Measurements from ENCODE around the gene CXorf38. TPM values are rescaled to one million over a fixed set of nuclear protein-coding genes. Genes with fewer than 3 reads are reported as not detected.

Gene CXorf38
- total and polyA plus RNA-seq, 5 donors = 3.1 to 8.3 (median 6.1) TPM

DNA sequence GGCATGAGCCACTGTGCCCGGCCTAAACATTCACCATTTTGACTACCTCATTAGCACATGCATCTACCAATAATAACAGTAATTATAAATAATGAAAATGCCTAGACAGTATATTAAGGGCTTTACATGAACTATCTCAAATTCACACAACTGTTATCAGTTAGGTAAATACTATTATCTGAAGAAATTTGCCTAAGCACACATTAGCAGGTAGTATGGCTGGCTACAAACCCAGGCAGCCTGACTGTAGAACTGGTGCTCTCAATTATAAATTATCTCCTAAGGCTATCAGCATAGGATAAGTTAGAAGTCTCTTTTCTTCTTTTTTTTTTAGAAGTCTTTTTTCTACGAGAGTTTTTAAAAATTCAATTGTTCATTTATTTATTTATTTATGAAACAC, 14.1 kb upstream of the CXorf38 start:
- Histone ChIP-seq H3K4me3 (ENCODE audit: low read length) (no peak overlapping the region), H3K27me3 (ENCODE audit: control insufficient read depth, insufficient read depth) (no peaks in the 10 kb centered on the region), H3K27ac (ENCODE audit: low read length) (no peak overlapping the region), H3K9me3 (ENCODE audit: control insufficient read depth, low read length) (no peaks in the 10 kb centered on the region), H3K4me1 (ENCODE audit: control insufficient read depth, insufficient read depth, low read length) (no peaks in the 10 kb centered on the region)
- DNase-seq (no peak), ATAC-seq (no peak)
- 88% methylated on average over 2 of the region's 2 CpGs for WGBS
- intact Hi-C loops (cut with DNase I) = loop anchor here in 1 of 4 donors (10.0 kb wide), 1 partner anchor 133 kb away; no protein-coding TSS in a partner anchor

DNA sequence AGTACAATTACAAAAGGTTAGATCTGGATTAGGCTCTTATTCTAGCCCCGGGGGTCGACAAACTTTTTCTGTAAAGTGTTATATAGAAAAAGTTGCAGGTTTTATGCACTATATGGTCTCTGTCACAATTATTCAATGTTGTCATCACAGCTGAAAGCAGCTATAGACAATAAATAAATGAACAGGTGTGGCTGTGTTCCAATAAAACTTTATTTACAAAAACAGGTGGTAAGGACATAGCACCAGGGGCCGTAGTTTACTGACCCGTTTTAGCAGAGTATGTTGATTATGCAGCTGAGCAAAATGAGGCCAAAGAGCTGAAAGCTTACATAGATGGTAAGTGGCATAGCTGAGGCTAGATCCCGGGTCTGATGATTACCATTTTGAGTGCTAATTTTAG, 13.0 kb upstream of the CXorf38 start:
- Histone ChIP-seq H3K27ac (ENCODE audit: low read length) (no peak overlapping the region), H3K4me1 (ENCODE audit: control insufficient read depth, insufficient read depth, low read length) (no peaks in the 10 kb centered on the region), H3K27me3 (ENCODE audit: control insufficient read depth, insufficient read depth) (no peaks in the 10 kb centered on the region), H3K9me3 (ENCODE audit: control insufficient read depth, low read length) (no peaks in the 10 kb centered on the region), H3K4me3 (ENCODE audit: low read length) (no peak overlapping the region)
- intact Hi-C loops (cut with DNase I) = loop anchor here in 1 of 4 donors (10.0 kb wide), 1 partner anchor 134 kb away; no protein-coding TSS in a partner anchor
- WGBS = 93% methylated on average over 5 of the region's 5 CpGs
- no peak for ATAC-seq
- DNase-seq = no peak

- DNase-seq (no peak), ATAC-seq (no peak)
- no peak overlapping the region for H3K4me3 ChIP-seq (ENCODE audit: low read length)
- H3K27me3 ChIP-seq (ENCODE audit: control insufficient read depth, insufficient read depth) = no peaks in the 10 kb centered on the region
- no peaks in the 10 kb centered on the region for H3K9me3 ChIP-seq (ENCODE audit: control insufficient read depth, low read length)
- H3K27ac ChIP-seq (ENCODE audit: low read length) = no peak overlapping the region
- intact Hi-C loops (cut with DNase I) = loop anchor here in 3 of 4 donors (5.0 to 10.0 kb wide), 3 partner anchors 139 to 461 kb away; no protein-coding TSS in a partner anchor
- H3K4me1 ChIP-seq (ENCODE audit: control insufficient read depth, insufficient read depth, low read length) = no peaks in the 10 kb centered on the region
- 41% methylated on average over 2 of the region's 2 CpGs for WGBS
These were observed 6.2 kb upstream of the CXorf38 start for GRCh38 chrX:40653535-40653934.

DNA sequence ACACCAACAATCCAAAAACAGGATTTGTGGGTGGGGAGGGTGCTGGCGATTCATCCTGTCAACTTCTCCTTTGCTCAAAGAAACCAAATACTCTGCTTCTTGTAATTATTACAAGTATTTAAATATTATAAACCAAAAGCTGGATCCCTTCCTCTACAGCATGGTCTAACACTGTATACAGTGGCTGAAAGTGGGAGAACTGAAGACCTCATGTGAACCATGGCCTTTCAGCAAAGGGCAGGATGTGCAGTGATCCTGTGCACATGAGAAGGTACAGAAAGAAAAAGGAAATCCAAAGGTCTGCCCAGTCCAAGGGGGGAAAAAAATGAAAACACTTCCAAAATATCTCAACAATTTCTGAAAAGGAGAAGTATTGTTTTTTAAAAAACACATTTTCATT, 5.3 kb upstream of the CXorf38 start:
- WGBS = 79% methylated on average over 1 of the region's 1 CpG
- Histone ChIP-seq H3K4me3 (ENCODE audit: low read length) (no peak overlapping the region), H3K27ac (ENCODE audit: low read length) (no peak overlapping the region), H3K4me1 (ENCODE audit: control insufficient read depth, insufficient read depth, low read length) (no peaks in the 10 kb centered on the region), H3K27me3 (ENCODE audit: control insufficient read depth, insufficient read depth) (no peaks in the 10 kb centered on the region), H3K9me3 (ENCODE audit: control insufficient read depth, low read length) (no peaks in the 10 kb centered on the region)
- DNase-seq = no peak
- no peak for ATAC-seq
- intact Hi-C loops (cut with DNase I) = loop anchor here in 3 of 4 donors (5.0 to 10.0 kb wide), 3 partner anchors 140 to 462 kb away; no protein-coding TSS in a partner anchor

DNA sequence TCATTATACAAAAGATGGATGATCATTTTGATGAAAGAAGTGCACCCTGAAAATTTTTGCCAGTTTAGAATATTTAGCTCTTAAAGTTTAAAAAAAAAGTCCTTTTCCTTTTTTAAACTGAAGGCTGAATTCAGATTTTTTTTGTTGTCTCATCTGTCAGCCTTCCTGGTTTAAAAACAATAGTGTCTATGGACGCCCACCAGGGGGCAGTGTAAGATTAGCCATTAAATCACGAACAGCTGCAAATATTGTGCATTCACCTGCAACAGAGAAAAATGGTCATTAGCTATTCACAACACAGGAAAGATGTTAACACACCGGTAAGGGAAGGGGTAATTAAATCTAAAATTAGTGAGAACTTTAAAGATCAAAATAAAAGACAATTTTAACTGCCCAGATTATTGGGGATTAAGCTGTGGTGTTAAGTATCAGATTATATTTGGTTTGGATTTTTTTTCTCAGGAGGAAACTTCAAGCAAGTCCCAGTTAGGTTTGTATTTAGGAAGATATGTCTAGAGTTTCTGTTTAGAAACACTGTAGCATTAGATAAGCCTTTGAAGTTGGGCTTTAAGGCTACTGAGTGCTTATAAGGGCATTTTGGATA, 4.4 kb upstream of the CXorf38 start:
- Histone ChIP-seq H3K27ac (ENCODE audit: low read length) (no peak overlapping the region), H3K27me3 (ENCODE audit: control insufficient read depth, insufficient read depth) (no peaks in the 10 kb centered on the region), H3K4me3 (ENCODE audit: low read length) (no peak overlapping the region), H3K4me1 (ENCODE audit: control insufficient read depth, insufficient read depth, low read length) (no peaks in the 10 kb centered on the region), H3K9me3 (ENCODE audit: control insufficient read depth, low read length) (no peaks in the 10 kb centered on the region)
- 2% methylated on average over 3 of the region's 3 CpGs for WGBS
- intact Hi-C loops (cut with DNase I) = loop anchor here in 3 of 4 donors (5.0 to 10.0 kb wide), 3 partner anchors 141 to 463 kb away; no protein-coding TSS in a partner anchor
- peak in 2 of 3 donors; percentile 62 to 73 for DNase-seq
- ATAC-seq = no peak

DNA sequence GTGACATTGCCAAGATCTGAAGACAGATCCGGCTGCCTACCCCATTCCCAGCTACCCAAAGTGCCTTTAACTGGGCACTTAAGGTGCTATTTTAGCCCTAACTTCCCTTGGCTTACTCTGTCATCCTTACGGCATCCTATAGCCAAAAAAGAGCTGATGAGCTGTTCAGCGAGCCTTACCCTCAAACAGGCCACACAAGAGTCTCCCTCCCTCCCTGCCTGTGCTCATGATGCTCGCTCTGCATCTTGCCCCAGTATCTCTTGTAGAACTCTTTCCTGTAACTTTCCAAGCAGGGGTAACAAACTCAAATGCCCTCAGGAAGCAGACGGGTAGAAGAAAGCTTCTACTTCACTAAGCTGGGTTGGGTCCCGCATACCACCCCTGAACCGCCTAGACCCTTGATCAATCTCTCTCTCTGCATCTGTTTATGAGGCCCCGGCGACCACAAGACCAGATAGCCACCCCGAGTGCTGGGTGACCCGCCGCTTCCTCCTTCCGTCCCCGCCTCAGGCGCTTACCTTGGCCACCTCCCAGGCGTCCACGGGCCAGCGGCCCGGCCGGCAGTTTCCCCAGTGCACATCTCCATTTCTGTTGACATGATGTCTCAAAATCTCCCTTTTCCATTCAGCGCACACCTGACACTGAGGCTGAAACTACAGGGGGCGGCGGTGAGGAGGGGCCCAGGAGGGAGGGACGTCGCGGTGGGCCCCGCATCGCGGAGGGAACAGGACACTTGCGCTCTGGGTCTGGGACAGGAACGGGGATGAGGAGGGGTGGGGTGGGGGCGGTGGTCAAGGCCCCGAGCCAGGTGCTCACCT, 663 bp downstream of the CXorf38 start:
- peak; percentile 50 to 86 (median 73) for DNase-seq
- Histone ChIP-seq H3K27me3 (ENCODE audit: control insufficient read depth, insufficient read depth) (no peaks in the 10 kb centered on the region), H3K4me1 (ENCODE audit: control insufficient read depth, insufficient read depth, low read length) (peaks cover 9% of the 10 kb centered on the region), H3K9me3 (ENCODE audit: control insufficient read depth, low read length) (no peaks in the 10 kb centered on the region), H3K4me3 (ENCODE audit: low read length) (peak overlapping the region; percentile 63), H3K27ac (ENCODE audit: low read length) (peak overlapping the region; percentile 85)
- intact Hi-C loops (cut with DNase I) = no loop called here
- under 1% methylated on average over 33 of the region's 33 CpGs for WGBS
- peak; percentile 48 to 53 for ATAC-seq

- 1% methylated on average over 4 of the region's 4 CpGs for WGBS
- ATAC-seq = peak; percentile 67 to 71
- no peaks in the 10 kb centered on the region for H3K27me3 ChIP-seq (ENCODE audit: control insufficient read depth, insufficient read depth)
- intact Hi-C loops (cut with DNase I) = no loop called here
- no peaks in the 10 kb centered on the region for H3K9me3 ChIP-seq (ENCODE audit: control insufficient read depth, low read length)
- peak; percentile 60 to 77 (median 69) for DNase-seq
- peak overlapping the region; percentile 69 for H3K4me3 ChIP-seq (ENCODE audit: low read length)
- peak overlapping the region; percentile 92 for H3K27ac ChIP-seq (ENCODE audit: low read length)
- H3K4me1 ChIP-seq (ENCODE audit: control insufficient read depth, insufficient read depth, low read length) = peaks cover 11% of the 10 kb centered on the region
These were observed 2.5 kb downstream of the CXorf38 start for GRCh38 chrX:40644821-40645358.

GRCh38 chrX:40644176-40644575, 3.2 kb downstream of the CXorf38 start:
- intact Hi-C loops (cut with DNase I) = no loop called here
- no peak for DNase-seq
- Histone ChIP-seq H3K4me3 (ENCODE audit: low read length) (peak overlapping the region; percentile 69), H3K4me1 (ENCODE audit: control insufficient read depth, insufficient read depth, low read length) (peaks cover 11% of the 10 kb centered on the region), H3K27me3 (ENCODE audit: control insufficient read depth, insufficient read depth) (no peaks in the 10 kb centered on the region), H3K27ac (ENCODE audit: low read length) (no peak overlapping the region), H3K9me3 (ENCODE audit: control insufficient read depth, low read length) (no peaks in the 10 kb centered on the region)
- peak in 1 of 2 donors; percentile 42 for ATAC-seq
- 39% methylated on average over 5 of the region's 5 CpGs for WGBS

- no peak overlapping the region for H3K27ac ChIP-seq (ENCODE audit: low read length)
- peaks cover 5% of the 10 kb centered on the region for H3K4me1 ChIP-seq (ENCODE audit: control insufficient read depth, insufficient read depth, low read length)
- no peak for ATAC-seq
- DNase-seq = no peak
- WGBS = 88% methylated on average over 3 of the region's 3 CpGs
- intact Hi-C loops (cut with DNase I) = no loop called here
- H3K27me3 ChIP-seq (ENCODE audit: control insufficient read depth, insufficient read depth) = no peaks in the 10 kb centered on the region
- H3K4me3 ChIP-seq (ENCODE audit: low read length) = no peak overlapping the region
- no peaks in the 10 kb centered on the region for H3K9me3 ChIP-seq (ENCODE audit: control insufficient read depth, low read length)
These were observed 9.7 kb downstream of the CXorf38 start for GRCh38 chrX:40637687-40638086.

GRCh38 chrX:40632199-40632598, 15.2 kb downstream of the CXorf38 start:
- intact Hi-C loops (cut with DNase I) = no loop called here
- ATAC-seq (no peak), DNase-seq (no peak)
- no peaks in the 10 kb centered on the region for H3K27me3 ChIP-seq (ENCODE audit: control insufficient read depth, insufficient read depth)
- H3K9me3 ChIP-seq (ENCODE audit: control insufficient read depth, low read length) = no peaks in the 10 kb centered on the region
- no peak overlapping the region for H3K4me3 ChIP-seq (ENCODE audit: low read length)
- WGBS = 86% methylated on average over 4 of the region's 4 CpGs
- H3K27ac ChIP-seq (ENCODE audit: low read length) = no peak overlapping the region
- H3K4me1 ChIP-seq (ENCODE audit: control insufficient read depth, insufficient read depth, low read length) = no peaks in the 10 kb centered on the region

GRCh38 chrX:40628506-40628905, 18.9 kb downstream of the CXorf38 start:
- ATAC-seq = no peak

More at GRCh38 chrX:40628506-40628905, 18.9 kb downstream of the CXorf38 start:
- no peak overlapping the region for H3K27ac ChIP-seq (ENCODE audit: low read length)
- no peaks in the 10 kb centered on the region for H3K9me3 ChIP-seq (ENCODE audit: control insufficient read depth, low read length)
- H3K4me1 ChIP-seq (ENCODE audit: control insufficient read depth, insufficient read depth, low read length) = peaks cover 1% of the 10 kb centered on the region
- 94% methylated on average over 5 of the region's 5 CpGs for WGBS
- no peak for DNase-seq
- H3K27me3 ChIP-seq (ENCODE audit: control insufficient read depth, insufficient read depth) = no peaks in the 10 kb centered on the region
- no peak overlapping the region for H3K4me3 ChIP-seq (ENCODE audit: low read length)
- intact Hi-C loops (cut with DNase I) = no loop called here

All from right cardiac atrium (tissue), 5 donors.